Hepatocyte (in vitro differentiated cells): ENCODE data around the gene VPS54. TPM values are rescaled to one million over a fixed set of nuclear protein-coding genes. Genes with fewer than 3 reads are reported as not detected.

ENCODE experiments used
- DNase-seq: peaks from one replicate; pipeline ENCODE4 v3.0.0-alpha.2; 2016; ENCODE audit warnings: low spot score
- H2AFZ ChIP-seq: fragments of 200-600 bp; sonication (generic); 2 replicates; pipeline ENCODE4 v1.6.0; 2016; ENCODE audit warnings: antibody characterized with exemption, mild to moderate bottlenecking
- H3K27ac ChIP-seq: fragments of 200-600 bp; sonication (generic); 2 replicates; pipeline ENCODE4 v1.5.1; 2016; ENCODE audit warnings: mild to moderate bottlenecking
- H3K27me3 ChIP-seq: fragments of 200-600 bp; sonication (generic); 2 replicates; pipeline ENCODE4 v1.6.1; 2016
- H3K36me3 ChIP-seq: fragments of 200-600 bp; sonication (generic); replicated peaks from 2 replicates; pipeline ENCODE4 v1.5.1; 2016; ENCODE audit warnings: low read depth; ENCODE audit not compliant: insufficient read depth
- H3K4me1 ChIP-seq: fragments of 200-600 bp; sonication (generic); 2 replicates; pipeline ENCODE4 v1.5.1; 2016; ENCODE audit warnings: mild to moderate bottlenecking, moderate library complexity; ENCODE audit not compliant: insufficient read depth
- H3K4me2 ChIP-seq: fragments of 200-600 bp; sonication (generic); 2 replicates; pipeline ENCODE4 v1.6.0; 2016
- H3K4me3 ChIP-seq: fragments of 200-600 bp; sonication (generic); 2 replicates; pipeline ENCODE4 v1.5.1; 2016; ENCODE audit warnings: mild to moderate bottlenecking
- H3K79me2 ChIP-seq: fragments of 200-600 bp; sonication (generic); 2 replicates; pipeline ENCODE4 v1.6.0; 2017; ENCODE audit warnings: mild to moderate bottlenecking
- H3K9me2 ChIP-seq: fragments of 200-600 bp; sonication (generic); replicated peaks from 2 replicates; pipeline ENCODE4 v1.6.0; 2017; ENCODE audit warnings: mild to moderate bottlenecking; ENCODE audit not compliant: insufficient read depth
- H3K9me3 ChIP-seq: fragments of 200-600 bp; sonication (generic); 2 replicates; pipeline ENCODE4 v1.5.1; 2016; ENCODE audit warnings: low read depth, mild to moderate bottlenecking
- H4K20me1 ChIP-seq: fragments of 200-600 bp; sonication (generic); 2 replicates; pipeline ENCODE4 v1.6.0; 2016; ENCODE audit warnings: mild to moderate bottlenecking; ENCODE audit not compliant: insufficient read depth, poor library complexity, severe bottlenecking
- EZH2 ChIP-seq: fragments of 200-600 bp; sonication (generic); IDR thresholded peaks from 2 replicates; pipeline ENCODE4 v1.6.1; 2016; ENCODE audit warnings: antibody characterized with exemption, mild to moderate bottlenecking, borderline replicate concordance
- EZH2phosphoT487 ChIP-seq: fragments of 200-600 bp; sonication (generic); IDR thresholded peaks from one replicate; pipeline ENCODE4 v1.6.1; 2018; ENCODE audit warnings: antibody characterized with exemption, mild to moderate bottlenecking, low read depth, moderate library complexity; ENCODE audit not compliant: unreplicated experiment, severe bottlenecking
- WGBS: methylation state at CpG from one replicate; pipeline ENCODE4 v1.1.6; 2016; ENCODE audit warnings: low lambda C conversion rate; ENCODE audit errors: missing lambda C conversion rate; 5-methylcytosine and 5-hydroxymethylcytosine counted together
- polyA plus RNA-seq: library from polyadenylated mRNA; unstranded; fragments of >200 nt; fragmentation: Nextera tagmentation; extraction: Ambion mirVana; gene quantifications from 2 replicates; pipeline ENCODE4 v1.2.1, GENCODE V29; 2016
- total RNA-seq: library from RNA; depleted of rRNA; stranded (reverse); fragments of >200 nt; gene quantifications from 2 replicates; pipeline ENCODE4 v1.2.3, GENCODE V29; 2014
- TF ChIP-seq, protein P1 (sequence below): fragments of 200-600 bp; sonication (generic); IDR thresholded peaks from 2 replicates; pipeline ENCODE4 v1.5.1; 2016; ENCODE audit warnings: antibody characterized with exemption, mild to moderate bottlenecking; ENCODE audit not compliant: poor library complexity

VPS54 gene
- total and polyA plus RNA-seq, 2 experiments from 2014 or later = 14.5 to 40.5 TPM

DNA sequence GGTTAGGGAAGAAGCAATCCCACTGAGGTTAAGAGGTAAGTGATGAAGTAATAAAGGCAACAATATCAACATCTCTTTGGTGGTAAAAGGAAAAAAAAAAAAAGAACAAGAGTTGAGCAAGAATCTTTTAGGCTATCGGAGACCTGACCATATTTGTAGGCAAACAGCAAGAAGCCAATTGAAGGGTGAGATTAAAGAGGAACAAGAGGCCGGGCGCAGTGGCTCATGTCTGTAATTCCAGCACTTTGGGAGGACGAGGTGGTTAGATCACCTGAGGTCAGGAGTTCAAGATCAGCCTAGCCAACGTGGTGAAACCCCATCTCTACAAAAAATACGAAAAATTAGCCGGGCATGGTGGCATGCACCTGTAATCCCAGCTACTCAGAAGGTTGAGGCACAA lies 11.3 kb downstream of the VPS54 start:
- DNase-seq = no peak
- no peak for TF ChIP-seq EZH2phosphoT487
- no peak for TF ChIP-seq EZH2
- TF ChIP-seq, protein P1, sequence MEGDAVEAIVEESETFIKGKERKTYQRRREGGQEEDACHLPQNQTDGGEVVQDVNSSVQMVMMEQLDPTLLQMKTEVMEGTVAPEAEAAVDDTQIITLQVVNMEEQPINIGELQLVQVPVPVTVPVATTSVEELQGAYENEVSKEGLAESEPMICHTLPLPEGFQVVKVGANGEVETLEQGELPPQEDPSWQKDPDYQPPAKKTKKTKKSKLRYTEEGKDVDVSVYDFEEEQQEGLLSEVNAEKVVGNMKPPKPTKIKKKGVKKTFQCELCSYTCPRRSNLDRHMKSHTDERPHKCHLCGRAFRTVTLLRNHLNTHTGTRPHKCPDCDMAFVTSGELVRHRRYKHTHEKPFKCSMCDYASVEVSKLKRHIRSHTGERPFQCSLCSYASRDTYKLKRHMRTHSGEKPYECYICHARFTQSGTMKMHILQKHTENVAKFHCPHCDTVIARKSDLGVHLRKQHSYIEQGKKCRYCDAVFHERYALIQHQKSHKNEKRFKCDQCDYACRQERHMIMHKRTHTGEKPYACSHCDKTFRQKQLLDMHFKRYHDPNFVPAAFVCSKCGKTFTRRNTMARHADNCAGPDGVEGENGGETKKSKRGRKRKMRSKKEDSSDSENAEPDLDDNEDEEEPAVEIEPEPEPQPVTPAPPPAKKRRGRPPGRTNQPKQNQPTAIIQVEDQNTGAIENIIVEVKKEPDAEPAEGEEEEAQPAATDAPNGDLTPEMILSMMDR = no peak
- Histone ChIP-seq H4K20me1 (peaks cover 27% of the 10 kb centered on the region), H3K4me1 (no peaks in the 10 kb centered on the region), H3K27me3 (no peaks in the 10 kb centered on the region), H3K36me3 (no peaks in the 10 kb centered on the region), H3K9me3 (no peaks in the 10 kb centered on the region), H2AFZ (no peak overlapping the region), H3K4me2 (no peak overlapping the region), H3K27ac (no peak overlapping the region), H3K4me3 (no peak overlapping the region), H3K79me2 (peaks cover 97% of the 10 kb centered on the region), H3K9me2 (no peaks in the 10 kb centered on the region)
- 94% methylated on average over 7 of the region's 7 CpGs for WGBS

DNA sequence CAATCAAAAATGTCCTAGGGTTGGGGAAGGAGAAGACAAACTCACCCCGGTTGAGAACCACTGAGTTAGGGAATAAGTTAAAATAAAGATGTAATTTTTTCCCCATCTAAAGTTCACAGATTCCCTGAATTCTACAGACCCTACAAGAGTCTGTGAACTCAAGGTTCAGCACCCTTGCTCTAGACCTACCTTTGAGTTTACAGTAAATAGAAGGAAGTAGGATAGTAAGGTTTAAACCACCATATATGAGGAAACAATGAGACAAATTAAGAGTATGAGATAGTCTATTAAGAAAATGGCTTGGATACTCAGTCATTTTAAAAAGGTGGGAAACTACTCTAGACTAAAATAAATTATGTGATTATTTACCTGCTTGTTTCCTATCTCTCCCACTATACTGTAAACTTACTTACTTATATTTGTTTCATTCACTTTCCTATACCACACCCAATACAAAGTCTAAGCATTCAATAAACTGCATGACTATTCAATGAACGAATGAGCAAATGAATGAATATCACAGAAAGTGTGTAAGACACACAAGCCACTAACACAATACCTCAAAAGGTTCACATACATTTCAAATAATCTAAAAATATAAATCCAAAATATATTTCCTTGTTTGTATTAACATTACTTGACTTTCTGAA lies 13.4 kb downstream of the VPS54 start:
- 99% methylated on average over 2 of the region's 2 CpGs for WGBS

DNA sequence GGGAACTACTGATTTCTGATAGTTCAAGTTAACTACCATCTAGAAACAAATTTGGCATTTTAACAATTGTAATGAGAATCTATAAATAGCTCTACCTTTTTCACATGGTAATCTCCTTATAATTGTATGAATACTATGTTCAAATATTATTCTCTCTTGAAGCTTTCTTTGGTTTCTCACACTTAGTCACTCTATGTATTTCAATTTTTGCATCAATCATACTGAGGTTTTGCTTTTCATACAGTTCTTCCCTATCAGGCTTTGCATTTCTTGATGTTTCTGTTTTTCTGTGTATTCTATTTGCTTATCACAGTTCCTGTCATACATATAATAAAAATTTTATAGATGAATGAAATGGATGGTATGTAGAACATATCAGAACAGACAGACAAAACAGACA lies 16.0 kb downstream of the VPS54 start:
- Histone ChIP-seq H3K27ac (no peak overlapping the region), H2AFZ (no peak overlapping the region), H4K20me1 (peaks cover 4% of the 10 kb centered on the region), H3K9me2 (no peaks in the 10 kb centered on the region), H3K27me3 (no peaks in the 10 kb centered on the region), H3K4me3 (no peak overlapping the region), H3K9me3 (no peaks in the 10 kb centered on the region), H3K79me2 (peaks cover 94% of the 10 kb centered on the region), H3K36me3 (no peaks in the 10 kb centered on the region), H3K4me1 (no peaks in the 10 kb centered on the region), H3K4me2 (no peak overlapping the region)
- TF ChIP-seq EZH2 = no peak
- TF ChIP-seq, protein P1 = no peak
- no peak for TF ChIP-seq EZH2phosphoT487
- DNase-seq = no peak

More for the DNA sequence above, 13.4 kb downstream of the VPS54 start:
- no peak overlapping the region for H2AFZ ChIP-seq
- H3K79me2 ChIP-seq = peaks cover 97% of the 10 kb centered on the region
- TF ChIP-seq, protein P1 = no peak
- TF ChIP-seq EZH2 (no peak), EZH2phosphoT487 (no peak)
- H3K36me3 ChIP-seq = no peaks in the 10 kb centered on the region
- DNase-seq = no peak
- no peak overlapping the region for H3K27ac ChIP-seq
- no peaks in the 10 kb centered on the region for H3K9me3 ChIP-seq
- H3K4me3 ChIP-seq = no peak overlapping the region
- no peaks in the 10 kb centered on the region for H3K27me3 ChIP-seq
- H3K9me2 ChIP-seq = no peaks in the 10 kb centered on the region
- peaks cover 18% of the 10 kb centered on the region for H4K20me1 ChIP-seq
- H3K4me1 ChIP-seq = no peaks in the 10 kb centered on the region
- no peak overlapping the region for H3K4me2 ChIP-seq
